Measurements from ENCODE around the gene IGF1R. TPM values are rescaled to one million over a fixed set of nuclear protein-coding genes. Genes with fewer than 3 reads are reported as not detected.

The IGF1R gene
- total and polyA plus RNA-seq, 2 of the 8 experiments (the other 6 are each of a cell fraction or from before 2014, with no cell fraction given), result 32.9 to 109 TPM

DNA sequence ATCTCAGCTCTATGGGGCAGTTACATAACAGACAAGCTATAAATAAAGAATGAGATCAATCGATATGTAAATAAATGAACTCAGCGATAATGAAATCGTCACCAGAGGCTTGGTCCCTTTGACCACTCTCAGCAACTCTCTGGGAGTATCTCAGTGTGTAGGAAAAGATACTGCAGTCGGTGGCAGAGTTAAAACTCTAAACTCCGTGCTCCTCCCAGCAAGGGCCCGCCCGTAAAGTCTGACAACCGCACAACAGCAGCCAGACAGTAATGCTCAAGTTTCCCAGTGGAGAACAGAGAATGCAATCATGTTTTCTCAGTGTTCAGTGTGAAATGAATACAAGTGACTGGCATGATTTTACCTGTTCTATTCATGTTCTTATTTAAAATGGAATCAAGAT lies 28.3 kb upstream of the IGF1R start (continued):
- no peak for TF ChIP-seq SRF (IDR thresholded peaks at IDR 0.05; ENCODE audit: low read depth, low read length)

DNA sequence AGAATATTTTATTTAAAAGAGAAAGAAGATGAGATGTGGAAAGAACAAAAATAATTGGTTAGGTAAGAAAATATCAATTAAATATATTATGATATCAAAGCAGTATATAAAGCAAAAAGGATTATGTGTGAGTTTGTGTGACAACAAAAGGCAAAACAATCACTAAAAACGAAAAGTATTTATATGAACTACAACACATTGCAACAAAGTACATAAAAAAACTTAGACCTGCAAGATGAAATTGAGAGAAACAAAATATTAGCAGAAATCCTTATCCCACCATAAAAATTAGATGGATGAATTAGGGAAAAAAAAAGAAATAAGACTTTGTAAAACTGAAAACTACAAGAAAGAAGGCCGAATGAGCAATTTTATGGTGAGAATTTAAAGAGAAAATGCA lies 27.3 kb upstream of the IGF1R start:
- no peak for FAIRE-seq
- CTCF ChIA-PET (ENCODE audit: partially characterized antibody), result no interaction called here
- TF ChIP-seq CBX5 (IDR thresholded peaks at IDR 0.05; ENCODE audit: low read depth, low read length) (no peak), RNF2 (IDR thresholded peaks at IDR 0.05; ENCODE audit: borderline replicate concordance, low read depth, low read length, missing control alignments, poor library complexity, severe bottlenecking) (no peak), CHD2 (IDR thresholded peaks at IDR 0.05; ENCODE audit: low read length) (no peak), JUND (IDR thresholded peaks at IDR 0.05; ENCODE audit: low read length) (no peak), TAF7 (optimal IDR thresholded peaks at IDR 0.05; ENCODE audit: borderline replicate concordance, low read depth, low read length) (no peak), TBP (IDR thresholded peaks at IDR 0.05; ENCODE audit: low read depth, low read length) (no peak), SP1 (IDR thresholded peaks at IDR 0.05; ENCODE audit: low read depth, low read length) (no peak), NRF1 (IDR thresholded peaks at IDR 0.05; ENCODE audit: low read depth, low read length) (no peak), MAFK (IDR thresholded peaks at IDR 0.05; ENCODE audit: low read depth, low read length) (no peak), CBX8 (IDR thresholded peaks at IDR 0.05; ENCODE audit: borderline replicate concordance, low read depth, low read length) (no peak), EGR1 (IDR thresholded peaks at IDR 0.05; ENCODE audit: borderline replicate concordance, low read depth, low read length) (no peak), PHF8 (conservative IDR thresholded peaks at IDR 0.05; ENCODE audit: low read depth, low read length) (no peak), EP300 (IDR thresholded peaks at IDR 0.05; ENCODE audit: borderline replicate concordance in 1 of 2, low read depth in 2 of 2, low read length in 2 of 2) (no peak)

More for the DNA sequence above, 27.3 kb upstream of the IGF1R start:
- Histone ChIP-seq H2AK5ac (ENCODE audit: low read depth, low read length) (no peak overlapping the region), H3K9ac (replicated peaks in 1 of 4; ENCODE audit: extremely low read depth in 1 of 4, low read depth in 3 of 4, low read length in 3 of 4) (no peak overlapping the region), H3K9me3 (ENCODE audit: insufficient read depth in 2 of 2, low read depth in 1 of 2, low read length in 1 of 2) (no peaks in the 10 kb centered on the region), H3K27me3 (replicated peaks in 1 of 4; ENCODE audit: control insufficient read depth in 3 of 4, extremely low read depth in 1 of 4, insufficient read depth in 3 of 4, low read length in 3 of 4) (no peaks in the 10 kb centered on the region), H3K79me2 (ENCODE audit: control insufficient read depth in 1 of 2, insufficient read depth in 2 of 2, low read length in 2 of 2) (no peaks in the 10 kb centered on the region), H4K20me1 (replicated peaks in 1 of 2; ENCODE audit: control insufficient read depth in 1 of 2, insufficient read depth in 2 of 2, low read length in 2 of 2) (no peaks in the 10 kb centered on the region), H3K14ac (ENCODE audit: insufficient read length) (no peak overlapping the region), H3K4me3 (ENCODE audit: extremely low read depth in 1 of 4, insufficient read depth in 2 of 4, low read depth in 3 of 4, low read length in 4 of 4) (no peak overlapping the region), H2BK5ac (ENCODE audit: low read depth, low read length) (no peak overlapping the region), H3K23ac (ENCODE audit: insufficient read length) (no peak overlapping the region), H3K18ac (ENCODE audit: extremely low read depth, low read length) (no peak overlapping the region), H3K23me2 (ENCODE audit: low read depth, low read length) (no peaks in the 10 kb centered on the region), H2AFZ (ENCODE audit: low read length) (no peak overlapping the region), H4K5ac (ENCODE audit: insufficient read length, low read depth, low read length) (no peak overlapping the region), H4K8ac (ENCODE audit: extremely low read depth, insufficient read depth, low read length) (no peak overlapping the region), H2BK120ac (replicated peaks; ENCODE audit: low read depth, low read length) (no peak overlapping the region), H3K56ac (replicated peaks; ENCODE audit: insufficient read length, low read depth, low read length) (no peak overlapping the region), H3K79me1 (ENCODE audit: low read depth, low read length) (no peaks in the 10 kb centered on the region), H3K4me2 (ENCODE audit: insufficient read depth in 1 of 2, low read depth in 2 of 2, low read length in 2 of 2) (no peak overlapping the region), H2BK15ac (ENCODE audit: low read length) (no peak overlapping the region), H3K36me3 (ENCODE audit: control insufficient read depth in 2 of 4, insufficient read depth in 4 of 4, low read length in 3 of 4) (no peaks in the 10 kb centered on the region), H3K4me1 (replicated peaks in 1 of 4; ENCODE audit: control insufficient read depth in 3 of 4, insufficient read depth in 4 of 4, low read length in 3 of 4) (no peaks in the 10 kb centered on the region), H4K91ac (replicated peaks; ENCODE audit: insufficient read length, low read length) (no peak overlapping the region), H2BK20ac (ENCODE audit: low read length) (no peak overlapping the region), H3K27ac (ENCODE audit: low read depth, low read length) (no peak overlapping the region), H3K4ac (replicated peaks; ENCODE audit: insufficient read length, low read depth, low read length) (no peak overlapping the region), H2BK12ac (ENCODE audit: low read depth, low read length) (no peak overlapping the region)
- DNase-seq (ENCODE audit: low read depth in 1 of 2, low spot score in 2 of 2), result no peak
- POLR2A ChIA-PET (ENCODE audit: partially characterized antibody), result no interaction called here
- 92% methylated on average over 2 of the region's 2 CpGs; no CpG with 5 or more reads in 1 of the 2 experiments for WGBS, 2 experiments (ENCODE audit: extremely low coverage in 1 of 2, insufficient coverage in 1 of 2, insufficient read length in 1 of 2, insufficient replicate concordance in 2 of 2, low coverage in 1 of 2, low lambda C conversion rate in 2 of 2, missing lambda C conversion rate in 1 of 2)
